ENCODE measurements around the gene RASSF1.

The RASSF1 gene

GRCh38 chr3:50347187-50347813 is 6.7 kb upstream of the RASSF1 start:
- Histone ChIP-seq H3K4me1 (ENCODE audit: control insufficient read depth, low read length) (peaks cover 38% of the 10 kb centered on the region), H3K27me3 (ENCODE audit: control insufficient read depth, low read length) (no peaks in the 10 kb centered on the region), H3F3A (ENCODE audit: control insufficient read depth, insufficient read depth) (no peaks in the 10 kb centered on the region), H3K9me3 (ENCODE audit: control insufficient read depth, insufficient read depth, low read length) (no peaks in the 10 kb centered on the region), H3K4me3 (ENCODE audit: low read length) (no peak overlapping the region), H3K27ac (ENCODE audit: low read depth, low read length) (no peak overlapping the region), H3K9me2 (replicated peaks; ENCODE audit: control insufficient read depth, low read length) (no peaks in the 10 kb centered on the region), H4K20me1 (ENCODE audit: control insufficient read depth, insufficient read depth, low read depth, low read length) (no peaks in the 10 kb centered on the region), H3K79me2 (ENCODE audit: control insufficient read depth, low read length) (peaks cover 25% of the 10 kb centered on the region), H3K4me2 (ENCODE audit: low read length) (no peak overlapping the region), H3K36me3 (ENCODE audit: control insufficient read depth, low read length) (peaks cover 24% of the 10 kb centered on the region)
- TF ChIP-seq CTCF (IDR thresholded peaks at IDR 0.05; ENCODE audit: low read depth, low read length, poor library complexity, severe bottlenecking) (peak; percentile 63), EZH2phosphoT487 (IDR thresholded peaks at IDR 0.05; ENCODE audit: borderline replicate concordance, low read length) (no peak)

GRCh38 chr3:50345586-50346234 is 5.1 kb upstream of the RASSF1 start, which contains the start of gene ZMYND10:
Gene ZMYND10 (minus strand): TSS chr3:50345732. CDS start chr3:50345579, 153 bp downstream.
- Histone ChIP-seq H3K79me2 (ENCODE audit: control insufficient read depth, low read length) (peaks cover 15% of the 10 kb centered on the region), H3K36me3 (ENCODE audit: control insufficient read depth, low read length) (peaks cover 19% of the 10 kb centered on the region), H3K27me3 (ENCODE audit: control insufficient read depth, low read length) (no peaks in the 10 kb centered on the region), H3K4me3 (ENCODE audit: low read length) (peak within 1 kb of the TSS; percentile 56), H3K4me2 (ENCODE audit: low read length) (peak within 1 kb of the TSS; percentile 61), H3K9me2 (replicated peaks; ENCODE audit: control insufficient read depth, low read length) (no peaks in the 10 kb centered on the region), H4K20me1 (ENCODE audit: control insufficient read depth, insufficient read depth, low read depth, low read length) (no peaks in the 10 kb centered on the region), H3F3A (ENCODE audit: control insufficient read depth, insufficient read depth) (peaks cover 7% of the 10 kb centered on the region; the same call in 1 of the 2 replicates), H3K9me3 (ENCODE audit: control insufficient read depth, insufficient read depth, low read length) (no peaks in the 10 kb centered on the region), H3K4me1 (ENCODE audit: control insufficient read depth, low read length) (peaks cover 42% of the 10 kb centered on the region), H3K27ac (ENCODE audit: low read depth, low read length) (no peak within 1 kb of the TSS)
- TF ChIP-seq EZH2phosphoT487 (IDR thresholded peaks at IDR 0.05; ENCODE audit: borderline replicate concordance, low read length) (no peak), CTCF (IDR thresholded peaks at IDR 0.05; ENCODE audit: low read depth, low read length, poor library complexity, severe bottlenecking) (no peak)

GRCh38 chr3:50345008-50345407 is 4.4 kb upstream of the RASSF1 start:
- peak overlapping the region; percentile 61 for H3K4me2 ChIP-seq (ENCODE audit: low read length)
- H3K27ac ChIP-seq (ENCODE audit: low read depth, low read length): no peak overlapping the region
- H3K9me2 ChIP-seq (replicated peaks; ENCODE audit: control insufficient read depth, low read length): no peaks in the 10 kb centered on the region
- H3F3A ChIP-seq (ENCODE audit: control insufficient read depth, insufficient read depth): peaks cover 7% of the 10 kb centered on the region; the same call in 1 of the 2 replicates
- peaks cover 43% of the 10 kb centered on the region for H3K4me1 ChIP-seq (ENCODE audit: control insufficient read depth, low read length)
- TF ChIP-seq CTCF (IDR thresholded peaks at IDR 0.05; ENCODE audit: low read depth, low read length, poor library complexity, severe bottlenecking): no peak
- no peak for TF ChIP-seq EZH2phosphoT487 (IDR thresholded peaks at IDR 0.05; ENCODE audit: borderline replicate concordance, low read length)
- no peaks in the 10 kb centered on the region for H3K27me3 ChIP-seq (ENCODE audit: control insufficient read depth, low read length)
- peaks cover 20% of the 10 kb centered on the region for H3K36me3 ChIP-seq (ENCODE audit: control insufficient read depth, low read length)
- peaks cover 15% of the 10 kb centered on the region for H3K79me2 ChIP-seq (ENCODE audit: control insufficient read depth, low read length)
- H4K20me1 ChIP-seq (ENCODE audit: control insufficient read depth, insufficient read depth, low read depth, low read length): no peaks in the 10 kb centered on the region
- peak overlapping the region; percentile 56; the same call in 1 of the 2 replicates for H3K4me3 ChIP-seq (ENCODE audit: low read length)
- no peaks in the 10 kb centered on the region for H3K9me3 ChIP-seq (ENCODE audit: control insufficient read depth, insufficient read depth, low read length)
